GOT3 (cell line): ENCODE results near the gene SERPINB10.

Source experiments
- DNase-seq: peaks from one replicate; lab custom pipeline; 2025; ENCODE audit warnings: mixed read lengths; lab: John Stamatoyannopoulos, UW

Gene SERPINB10

DNA sequence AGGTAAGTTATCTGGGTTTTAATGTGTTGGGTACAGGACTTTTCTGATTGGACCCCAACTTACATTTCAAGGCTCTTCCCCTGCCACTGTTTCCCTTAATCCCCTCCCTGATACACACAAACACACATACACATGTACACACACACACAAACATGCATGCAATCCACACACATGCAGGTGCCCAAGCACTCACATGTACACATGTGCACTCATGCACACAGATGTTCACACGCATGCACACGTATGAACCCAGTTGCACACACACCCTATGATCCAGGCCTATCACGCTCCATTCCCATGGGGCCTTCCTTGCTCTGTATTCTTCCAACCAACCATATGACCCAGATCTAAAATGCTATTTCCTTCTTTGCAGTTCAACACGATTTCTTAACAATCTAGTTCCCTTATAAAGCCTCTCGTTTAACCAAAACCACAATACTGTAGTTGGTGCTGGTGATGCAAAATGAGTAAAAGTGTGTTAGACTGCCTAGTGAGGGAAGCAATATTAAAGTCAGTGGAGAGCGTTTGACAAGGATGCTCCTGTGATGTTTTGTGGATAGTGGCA, 73.2 kb downstream of the SERPINB10 start:
- DNase-seq, result no peak

- DNase-seq, result no peak
These were observed 74.0 kb downstream of the SERPINB10 start for GRCh38 chr18:63981719-63982118.

DNA sequence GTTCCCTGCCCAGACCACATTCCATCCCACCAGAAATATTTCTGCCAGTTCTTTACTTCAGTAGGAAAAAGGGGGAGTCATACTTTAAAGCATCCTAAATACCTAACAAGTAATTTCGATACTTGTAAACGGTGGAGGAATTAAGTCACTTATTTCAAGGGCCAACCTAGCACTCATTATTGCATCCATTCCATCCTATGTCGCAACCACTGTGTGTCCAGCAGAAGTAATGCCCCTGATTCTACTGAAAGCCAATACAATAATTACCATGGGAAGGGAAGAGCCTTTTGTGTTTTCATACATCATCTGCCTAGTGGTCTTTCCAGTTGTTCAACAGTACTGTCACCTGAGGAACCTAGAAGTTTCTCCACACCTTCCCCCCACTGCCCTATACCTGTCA, 74.6 kb downstream of the SERPINB10 start:
- no peak for DNase-seq
